NB4 (cell line): ENCODE results near the gene CALML3.

Experiments used
- MYC ChIP-seq: IDR thresholded peaks from 2 replicates; pipeline ENCODE4 v1.6.1; 2011; ENCODE audit warnings: low read depth, low read length
- POLR2A ChIP-seq: IDR thresholded peaks from 2 replicates; pipeline ENCODE4 v1.6.1; 2011; ENCODE audit warnings: mild to moderate bottlenecking; ENCODE audit not compliant: insufficient read length; ENCODE audit errors: extremely low read depth
- TF ChIP-seq, protein P1 (sequence below): IDR thresholded peaks from one replicate; pipeline ENCODE4 v1.5.1; 2012; ENCODE audit warnings: low read depth, low read length

DNA sequence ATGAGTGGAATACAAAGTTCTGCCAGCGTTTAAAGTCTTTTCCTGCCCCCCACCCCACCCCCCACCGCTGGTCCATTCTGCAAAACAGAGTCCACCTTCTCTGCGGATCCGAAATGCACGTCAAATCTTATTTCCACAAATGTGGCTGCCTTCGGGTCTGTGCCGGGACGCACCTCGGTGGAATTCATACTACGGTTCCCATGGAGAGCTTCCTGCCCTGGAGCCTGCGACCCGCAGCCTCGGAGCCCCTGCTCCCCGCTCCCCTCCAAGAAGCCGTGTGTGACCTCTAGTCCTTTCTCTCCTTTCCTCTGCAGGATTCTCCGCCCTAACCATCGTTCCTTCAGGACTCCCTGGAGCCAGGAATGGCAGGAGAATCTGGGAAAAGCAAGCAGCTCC, 12.9 kb upstream of the CALML3 start:
- TF ChIP-seq, protein P1, sequence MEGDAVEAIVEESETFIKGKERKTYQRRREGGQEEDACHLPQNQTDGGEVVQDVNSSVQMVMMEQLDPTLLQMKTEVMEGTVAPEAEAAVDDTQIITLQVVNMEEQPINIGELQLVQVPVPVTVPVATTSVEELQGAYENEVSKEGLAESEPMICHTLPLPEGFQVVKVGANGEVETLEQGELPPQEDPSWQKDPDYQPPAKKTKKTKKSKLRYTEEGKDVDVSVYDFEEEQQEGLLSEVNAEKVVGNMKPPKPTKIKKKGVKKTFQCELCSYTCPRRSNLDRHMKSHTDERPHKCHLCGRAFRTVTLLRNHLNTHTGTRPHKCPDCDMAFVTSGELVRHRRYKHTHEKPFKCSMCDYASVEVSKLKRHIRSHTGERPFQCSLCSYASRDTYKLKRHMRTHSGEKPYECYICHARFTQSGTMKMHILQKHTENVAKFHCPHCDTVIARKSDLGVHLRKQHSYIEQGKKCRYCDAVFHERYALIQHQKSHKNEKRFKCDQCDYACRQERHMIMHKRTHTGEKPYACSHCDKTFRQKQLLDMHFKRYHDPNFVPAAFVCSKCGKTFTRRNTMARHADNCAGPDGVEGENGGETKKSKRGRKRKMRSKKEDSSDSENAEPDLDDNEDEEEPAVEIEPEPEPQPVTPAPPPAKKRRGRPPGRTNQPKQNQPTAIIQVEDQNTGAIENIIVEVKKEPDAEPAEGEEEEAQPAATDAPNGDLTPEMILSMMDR = no peak
- TF ChIP-seq POLR2A = no peak
- no peak for TF ChIP-seq MYC
